Natural killer cell (primary cell): ENCODE data around the gene KCNF1. TPM values are rescaled to one million over a fixed set of nuclear protein-coding genes. Genes with fewer than 3 reads are reported as not detected.

Experiments
- ATAC-seq, 3 donors: fragments of 150-1000 bp in 2 of 3; fragments of 200-7000 bp in 1 of 3; cut with Tn5 transposase; 1 replicate in 1 of 3; 2 replicates in 2 of 3; pipeline ENCODE4 v1.10.0; 2021; ENCODE audit warnings: mild to moderate bottlenecking in 2 of 3, moderate library complexity in 2 of 3
- DNase-seq, 2 donors: peaks; one replicate each; pipeline versions ENCODE4 v3.0.0 to v3.0.0-alpha.2; 2013 to 2021; ENCODE audit warnings: mixed read lengths in 1 of 2
- H3K27ac ChIP-seq: one replicate; pipeline ENCODE4 v1.5.1; 2013; ENCODE audit warnings: mild to moderate bottlenecking, low read length
- H3K27me3 ChIP-seq: one replicate; pipeline ENCODE4 v1.6.1; 2013; ENCODE audit warnings: low read length; ENCODE audit not compliant: control insufficient read depth, insufficient read depth
- H3K36me3 ChIP-seq: one replicate; pipeline ENCODE4 v1.6.1; 2013; ENCODE audit warnings: low read length; ENCODE audit not compliant: control insufficient read depth, insufficient read depth
- H3K4me1 ChIP-seq: one replicate; pipeline ENCODE4 v1.6.1; 2013; ENCODE audit warnings: low read length; ENCODE audit not compliant: control insufficient read depth, insufficient read depth
- H3K4me3 ChIP-seq: one replicate; pipeline ENCODE4 v1.5.1; 2013; ENCODE audit warnings: low read length
- H3K9me3 ChIP-seq: one replicate; pipeline ENCODE4 v1.6.1; 2013; ENCODE audit warnings: low read length; ENCODE audit not compliant: control insufficient read depth, insufficient read depth
- H3K27ac Mint-ChIP-seq, 2 donors: one replicate each; pipeline ENCODE4 v1.8.0; 2022; ENCODE audit warnings: mild to moderate bottlenecking in 2 of 2, mixed read lengths in 2 of 2, moderate library complexity in 1 of 2
- H3K27me3 Mint-ChIP-seq, 2 donors: one replicate each; pipeline ENCODE4 v1.8.0; 2022; ENCODE audit warnings: low read depth in 2 of 2, mixed read lengths in 2 of 2
- H3K36me3 Mint-ChIP-seq: one replicate; pipeline ENCODE4 v1.8.0; 2022; ENCODE audit warnings: mixed read lengths
- H3K4me1 Mint-ChIP-seq, 2 donors: one replicate each; pipeline ENCODE4 v1.8.0; 2022; ENCODE audit warnings: mixed read lengths in 2 of 2
- H3K4me3 Mint-ChIP-seq: one replicate; pipeline ENCODE4 v1.8.0; 2022; ENCODE audit warnings: mild to moderate bottlenecking, moderate library complexity, mixed read lengths
- H3K9me3 Mint-ChIP-seq, 2 donors: one replicate each; pipeline ENCODE4 v1.8.0; 2022; ENCODE audit warnings: mixed read lengths in 2 of 2
- CTCF ChIP-seq: fragments of 200-600 bp; IDR thresholded peaks from one replicate; pipeline ENCODE4 v1.8.0; 2022; ENCODE audit warnings: antibody characterized with exemption
- WGBS: methylation state at CpG from one replicate; pipeline ENCODE4 v1.1.7; 2013; ENCODE audit warnings: missing lambda C conversion rate; ENCODE audit not compliant: insufficient coverage; 5-methylcytosine and 5-hydroxymethylcytosine counted together
- intact Hi-C: fragments of 100-400 bp; cut with micrococcal nuclease; formaldehyde crosslinking; loops from one replicate; pipeline ENCODE4 v1.14.2; 2022
- total RNA-seq, 4 donors: library from RNA; stranded (reverse); fragments of 120-200 nt in 1 of 4; gene quantifications; one replicate each; pipeline versions ENCODE4 v1.2.3 to v1.2.4, GENCODE V29; 2013 to 2022

KCNF1 gene
- total RNA-seq, 3 donors from 2014 or later (not counting 1 experiment from before 2014, with no cell fraction given), result not detected

- WGBS, result 85% methylated on average over 14 of the region's 14 CpGs
- H3K27ac ChIP-seq, result no peak overlapping the region
- no peaks in the 10 kb centered on the region for H3K9me3 Mint-ChIP-seq
- H3K36me3 ChIP-seq, result no peaks in the 10 kb centered on the region
- intact Hi-C loops, result no loop called here
- H3K9me3 ChIP-seq, result no peaks in the 10 kb centered on the region
- H3K27ac Mint-ChIP-seq, result no peak overlapping the region
- no peak for TF ChIP-seq CTCF
- H3K27me3 Mint-ChIP-seq, result peaks cover 17 to 28% of the 10 kb centered on the region in 2 donors
- no peak overlapping the region for H3K4me3 ChIP-seq
- H3K4me1 Mint-ChIP-seq, result no peaks in the 10 kb centered on the region
- DNase-seq, result no peak
- no peaks in the 10 kb centered on the region for H3K36me3 Mint-ChIP-seq
- H3K4me1 ChIP-seq, result no peaks in the 10 kb centered on the region
- ATAC-seq, result no peak
- no peak overlapping the region for H3K4me3 Mint-ChIP-seq
- peaks cover 4% of the 10 kb centered on the region for H3K27me3 ChIP-seq
Observed at GRCh38 chr2:10906926-10907625, 4.7 kb upstream of the KCNF1 start.

- H3K9me3 ChIP-seq, result no peaks in the 10 kb centered on the region
- no peak for ATAC-seq
- Mint-ChIP-seq H3K9me3 (no peaks in the 10 kb centered on the region), H3K4me1 (no peaks in the 10 kb centered on the region), H3K36me3 (no peaks in the 10 kb centered on the region), H3K27ac (no peak overlapping the region), H3K27me3 (peaks cover 24 to 36% of the 10 kb centered on the region in 2 donors), H3K4me3 (no peak overlapping the region)
- WGBS, result 89% methylated on average over 4 of the region's 4 CpGs
- no peak for DNase-seq
- H3K27ac ChIP-seq, result no peak overlapping the region
- no peaks in the 10 kb centered on the region for H3K4me1 ChIP-seq
- TF ChIP-seq CTCF, result no peak
- H3K4me3 ChIP-seq, result no peak overlapping the region
- H3K27me3 ChIP-seq, result peaks cover 8% of the 10 kb centered on the region
- intact Hi-C loops, result no loop called here
- no peaks in the 10 kb centered on the region for H3K36me3 ChIP-seq
Observed at GRCh38 chr2:10908195-10908594, 3.5 kb upstream of the KCNF1 start.

- Mint-ChIP-seq H3K9me3 (no peaks in the 10 kb centered on the region), H3K4me3 (no peak overlapping the region), H3K27ac (no peak overlapping the region), H3K36me3 (no peaks in the 10 kb centered on the region), H3K27me3 (peaks cover 29 to 39% of the 10 kb centered on the region in 2 donors), H3K4me1 (no peaks in the 10 kb centered on the region)
- Histone ChIP-seq H3K27ac (no peak overlapping the region), H3K4me3 (no peak overlapping the region), H3K36me3 (no peaks in the 10 kb centered on the region), H3K4me1 (no peaks in the 10 kb centered on the region), H3K27me3 (peaks cover 8% of the 10 kb centered on the region), H3K9me3 (no peaks in the 10 kb centered on the region)
- peak in 1 of 3 donors; percentile 48 for ATAC-seq
- TF ChIP-seq CTCF, result no peak
- DNase-seq, result peak in 1 of 2 donors; percentile 10
- intact Hi-C loops, result no loop called here
- WGBS, result 69% methylated on average over 15 of the region's 15 CpGs
Observed at GRCh38 chr2:10909050-10909995, 2.4 kb upstream of the KCNF1 start.
